B cell (primary cell): Measurements from ENCODE around the gene ANKFY1. TPM values are rescaled to one million over a fixed set of nuclear protein-coding genes. Genes with fewer than 3 reads are reported as not detected.

Source experiments
- ATAC-seq: fragments of 200-7000 bp; cut with Tn5 transposase; one replicate; pipeline ENCODE4 v1.10.0; 2021; ENCODE audit warnings: low read depth, mild to moderate bottlenecking, moderate number of reproducible peaks, moderate library complexity
- CTCF ChIA-PET: fragments of 350-600 bp; sonication (Branson Sonifier 250); formaldehyde crosslinking; loops from one replicate; lab custom pipeline; 2021; ENCODE audit warnings: antibody characterized with exemption, inconsistent platforms; lab: Charles Lee
- POLR2A ChIA-PET: fragments of 350-600 bp; sonication (Branson Sonifier 250); formaldehyde crosslinking; loops from one replicate; lab custom pipeline; 2021; ENCODE audit warnings: antibody characterized with exemption; lab: Charles Lee
- DNase-seq: peaks from one replicate; pipeline ENCODE4 v3.0.0; 2013
- H2AFZ ChIP-seq: 2 replicates; pipeline ENCODE4 v1.6.1; 2012; ENCODE audit warnings: mild to moderate bottlenecking, low read depth, low read length; ENCODE audit not compliant: insufficient read depth, poor library complexity, severe bottlenecking
- H3K27ac ChIP-seq, 2 donors: 1 replicate in 1 of 2; 2 replicates in 1 of 2; pipeline ENCODE4 v1.5.1; 2012 to 2013; ENCODE audit warnings: low read length in 2 of 2, mild to moderate bottlenecking in 2 of 2, moderate library complexity in 1 of 2
- H3K27me3 ChIP-seq, 4 experiments: fragments of 200-600 bp in 1 of 4; sonication (generic) in 1 of 4; replicated peaks in 1 of 4; 1 replicate in 2 of 4; 2 replicates in 2 of 4; pipeline versions ENCODE4 v1.6.1 to v1.7.0; 2013 to 2016; ENCODE audit warnings: low read length in 3 of 4, mild to moderate bottlenecking in 2 of 4, mixed read lengths in 1 of 4, moderate library complexity in 1 of 4; ENCODE audit not compliant: insufficient read depth in 4 of 4, control insufficient read depth in 3 of 4; ENCODE audit errors: control extremely low read depth in 1 of 4
- H3K36me3 ChIP-seq, 2 experiments: replicated peaks in 1 of 2; 1 replicate in 1 of 2; 2 replicates in 1 of 2; pipeline versions ENCODE4 v1.6.1 to v1.7.1; 2013; ENCODE audit warnings: low read length in 1 of 2; ENCODE audit not compliant: insufficient read depth in 2 of 2, control insufficient read depth in 1 of 2; ENCODE audit errors: control extremely low read depth in 1 of 2, extremely low read depth in 1 of 2
- H3K4me1 ChIP-seq, 2 donors: fragments of 200-600 bp in 1 of 2; sonication (generic) in 1 of 2; 1 replicate in 1 of 2; 2 replicates in 1 of 2; pipeline versions ENCODE4 v1.5.1 to v1.6.1; 2013 to 2017; ENCODE audit warnings: low read length in 2 of 2; ENCODE audit not compliant: control insufficient read depth in 2 of 2, insufficient read depth in 2 of 2
- H3K4me2 ChIP-seq: replicated peaks from 2 replicates; pipeline ENCODE3; 2012; ENCODE audit warnings: mild to moderate bottlenecking, low read depth, low read length; ENCODE audit not compliant: poor library complexity, severe bottlenecking
- H3K4me3 ChIP-seq, 5 experiments: fragments of 200-600 bp in 1 of 5; sonication (generic) in 1 of 5; 1 replicate in 3 of 5; 2 replicates in 2 of 5; pipeline versions ENCODE4 v1.5.1 to v1.7.0; 2011 to 2016; ENCODE audit warnings: low read length in 4 of 5, mild to moderate bottlenecking in 4 of 5, low read depth in 2 of 5, control low read depth in 1 of 5, moderate library complexity in 1 of 5; ENCODE audit not compliant: insufficient read depth in 1 of 5; ENCODE audit errors: control extremely low read depth in 1 of 5, extremely low read depth in 1 of 5
- H3K79me2 ChIP-seq: fragments of 200-600 bp; sonication (generic); one replicate; pipeline ENCODE4 v1.6.0; 2016; ENCODE audit warnings: low read length; ENCODE audit not compliant: control insufficient read depth, insufficient read depth
- H3K9ac ChIP-seq: fragments of 200-600 bp; sonication (generic); 2 replicates; pipeline ENCODE4 v1.6.1; 2017; ENCODE audit warnings: mild to moderate bottlenecking, low read length, moderate library complexity
- H3K9me3 ChIP-seq, 3 donors: one replicate each; pipeline versions ENCODE4 v1.6.1 to v1.7.1; 2013; ENCODE audit warnings: low read length in 2 of 3; ENCODE audit not compliant: control insufficient read depth in 2 of 3, insufficient read depth in 1 of 3; ENCODE audit errors: control extremely low read depth in 1 of 3
- H4K20me1 ChIP-seq: 2 replicates; pipeline ENCODE4 v1.6.0; 2012; ENCODE audit warnings: mild to moderate bottlenecking, low read length; ENCODE audit not compliant: insufficient read depth, control insufficient read depth, poor library complexity, severe bottlenecking
- H3K27ac Mint-ChIP-seq: one replicate; pipeline ENCODE4 v1.8.0; 2021; ENCODE audit warnings: mixed read lengths
- H3K27me3 Mint-ChIP-seq: one replicate; pipeline ENCODE4 v1.8.0; 2021; ENCODE audit warnings: mixed read lengths
- H3K4me1 Mint-ChIP-seq: one replicate; pipeline ENCODE4 v1.8.0; 2021; ENCODE audit warnings: mixed read lengths
- H3K4me3 Mint-ChIP-seq: one replicate; pipeline ENCODE4 v1.8.0; 2021; ENCODE audit warnings: mixed read lengths
- H3K9me3 Mint-ChIP-seq: one replicate; pipeline ENCODE4 v1.8.0; 2022; ENCODE audit warnings: mixed read lengths; ENCODE audit not compliant: insufficient read depth
- CTCF ChIP-seq: fragments of 200-600 bp; IDR thresholded peaks from one replicate; pipeline ENCODE4 v1.8.0; 2022; ENCODE audit warnings: antibody characterized with exemption, mild to moderate bottlenecking
- EZH2 ChIP-seq: IDR thresholded peaks from 2 replicates; pipeline ENCODE4 v1.6.1; 2012; ENCODE audit warnings: borderline replicate concordance, low read depth, mild to moderate bottlenecking, moderate library complexity, low read length; ENCODE audit not compliant: insufficient read depth, poor library complexity, severe bottlenecking
- WGBS: methylation state at CpG from one replicate; pipeline ENCODE4 v1.1.5; 2013; ENCODE audit warnings: missing lambda C conversion rate; ENCODE audit not compliant: insufficient coverage; 5-methylcytosine and 5-hydroxymethylcytosine counted together
- intact Hi-C: fragments of 100-400 bp; cut with micrococcal nuclease; formaldehyde crosslinking; loops from one replicate; pipeline ENCODE4 v1.10.0; 2022
- polyA plus RNA-seq: library from polyadenylated mRNA; depleted of rRNA; stranded (reverse); fragments of >200 nt; gene quantifications from 2 replicates; pipeline ENCODE4 v1.2.3, GENCODE V29; 2012
- total RNA-seq, 2 donors: library from RNA; stranded (reverse); fragments of 120-200 nt in 1 of 2; gene quantifications; 1 replicate in 1 of 2; 2 replicates in 1 of 2; pipeline versions ENCODE4 v1.2.3 to v1.2.4, GENCODE V29; 2013 to 2022

The ANKFY1 gene
- total and polyA plus RNA-seq, 2 donors (not counting 1 experiment from before 2014, with no cell fraction given) = 23.1 to 63.9 TPM

- TF ChIP-seq CTCF = no peak
- no peak for TF ChIP-seq EZH2
- H3K4me2 ChIP-seq = no peak overlapping the region
- H3K36me3 ChIP-seq = peaks cover 9 to 25% of the 10 kb centered on the region in 2 experiments
- H3K27me3 Mint-ChIP-seq = no peaks in the 10 kb centered on the region
- ChIA-PET POLR2A (no interaction called here), CTCF (interaction anchor here (1.0 kb wide), 1 partner anchor 14 kb away, joined by 3 read pairs; no protein-coding TSS in a partner anchor)
- no peak for DNase-seq
- H3K27ac ChIP-seq = peak overlapping the region in 1 of 2 donors; percentile 41
- H3K4me1 Mint-ChIP-seq = peaks cover 33% of the 10 kb centered on the region
- H3K9me3 ChIP-seq = no peaks in the 10 kb centered on the region
- WGBS = 100% methylated on average over 1 of the region's 1 CpG
- H3K9ac ChIP-seq = no peak overlapping the region
- H3K9me3 Mint-ChIP-seq = no peaks in the 10 kb centered on the region
- H4K20me1 ChIP-seq = peaks cover 60% of the 10 kb centered on the region
- H3K79me2 ChIP-seq = peaks cover 72% of the 10 kb centered on the region
- H3K27ac Mint-ChIP-seq = peak overlapping the region; percentile 5
- H3K4me1 ChIP-seq = peaks cover 10 to 15% of the 10 kb centered on the region in 2 donors
- no peaks in the 10 kb centered on the region for H3K27me3 ChIP-seq
- no peak for ATAC-seq
- H3K4me3 Mint-ChIP-seq = no peak overlapping the region
- no peak overlapping the region for H2AFZ ChIP-seq
- intact Hi-C loops = no loop called here
- H3K4me3 ChIP-seq = no peak overlapping the region
Measured at GRCh38 chr17:4125552-4125951, 138.2 kb downstream of the ANKFY1 start.

DNA sequence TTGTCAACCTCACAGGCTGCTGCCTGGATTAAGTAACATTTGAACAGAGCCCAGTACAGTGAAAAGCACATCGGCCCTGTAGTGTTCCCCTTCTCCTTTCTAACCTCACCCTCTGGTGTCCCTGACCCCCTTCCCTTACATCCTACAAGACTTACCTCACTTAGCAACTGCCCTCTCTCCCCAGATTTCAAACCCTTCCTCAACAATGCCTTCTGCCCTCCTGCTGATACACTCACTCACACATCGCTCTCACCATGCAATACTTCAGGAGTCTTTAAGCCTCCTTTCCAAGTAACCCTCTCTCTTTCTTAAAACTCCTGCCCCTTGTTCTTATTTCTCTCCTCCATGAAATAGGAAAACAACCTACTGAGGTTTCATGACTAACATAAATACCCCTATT, 138.8 kb downstream of the ANKFY1 start:
- no peak for ATAC-seq
- Histone ChIP-seq H3K27me3 (no peaks in the 10 kb centered on the region), H3K27ac (peak overlapping the region in 1 of 2 donors; percentile 41), H3K4me1 (peaks cover 10 to 15% of the 10 kb centered on the region in 2 donors), H3K36me3 (peaks cover 9 to 26% of the 10 kb centered on the region in 2 experiments), H3K9ac (no peak overlapping the region), H2AFZ (no peak overlapping the region), H3K79me2 (peaks cover 67% of the 10 kb centered on the region), H3K4me2 (no peak overlapping the region), H4K20me1 (peaks cover 63% of the 10 kb centered on the region), H3K9me3 (no peaks in the 10 kb centered on the region), H3K4me3 (no peak overlapping the region)
- intact Hi-C loops = no loop called here
- TF ChIP-seq CTCF (no peak), EZH2 (no peak)
- no peaks in the 10 kb centered on the region for H3K9me3 Mint-ChIP-seq
- no peak overlapping the region for H3K27ac Mint-ChIP-seq
- ChIA-PET POLR2A (no interaction called here), CTCF (interaction anchor here (1.0 kb wide), 1 partner anchor 13 kb away, joined by 3 read pairs; no protein-coding TSS in a partner anchor)
- DNase-seq = no peak
- 100% methylated on average over 2 of the region's 2 CpGs for WGBS
- H3K4me1 Mint-ChIP-seq = peaks cover 32% of the 10 kb centered on the region
- H3K27me3 Mint-ChIP-seq = no peaks in the 10 kb centered on the region
- no peak overlapping the region for H3K4me3 Mint-ChIP-seq
